Activated CD4-positive, CD25-positive, alpha-beta regulatory T cell treated with anti-CD3 and anti-CD28 coated beads, Interleukin-2, amount 50 U/mL, for 24 hours (primary cell): ENCODE measurements around the gene WLS.

ENCODE experiments used
- ATAC-seq, 2 donors: fragments of 150-1000 bp; cut with Tn5 transposase; one replicate each; pipeline ENCODE4 v1.10.0; 2021; ENCODE audit warnings: mild to moderate bottlenecking in 1 of 2, moderate library complexity in 1 of 2

The WLS gene

DNA sequence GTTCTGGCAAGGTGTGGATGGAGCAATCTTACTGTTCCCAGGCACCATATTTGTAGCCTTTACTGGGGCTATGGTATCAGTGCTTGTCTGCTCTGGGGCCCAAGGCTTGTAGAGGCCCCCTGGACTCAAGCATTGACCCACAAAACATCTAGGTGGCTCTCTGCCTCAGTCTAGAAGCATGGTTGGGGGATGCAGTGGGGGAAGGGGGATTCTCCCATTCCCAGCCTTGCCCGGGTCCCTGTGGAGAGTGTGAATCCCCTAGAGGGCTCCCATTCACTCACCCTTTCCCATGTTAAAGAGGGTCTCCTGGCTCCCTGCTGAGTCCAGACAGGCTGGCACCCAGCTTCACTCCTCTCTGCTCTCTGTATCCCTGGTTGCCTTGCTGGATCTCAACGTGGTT, 153.7 kb downstream of the WLS start:
- ATAC-seq: no peak
